ENCODE measurements around the gene C4B. TPM values are rescaled to one million over a fixed set of nuclear protein-coding genes. Genes with fewer than 3 reads are reported as not detected.
A peak's percentile ranks its signal among the peaks of the same experiment; 100 is the strongest.
"Not testable (repeated sequence)": the region's sequence is repeated elsewhere in the genome, so short reads cannot be mapped to it uniquely, and the experiment has no call there.

Gene C4B
- total and polyA plus RNA-seq, 7 experiments from 2014 or later: 0.59 to 8.5 (median 7.6) TPM; not detected in 1

- ATAC-seq: peak; percentile 83
- intact Hi-C loops (cut with micrococcal nuclease): no loop called here
- no peaks in the 10 kb centered on the region for H3K4me1 ChIP-seq (ENCODE audit: control insufficient read depth in 2 of 2, insufficient read depth in 2 of 2, low read length in 2 of 2)
- H3K27me3 ChIP-seq (ENCODE audit: control insufficient read depth in 2 of 2, insufficient read depth in 2 of 2, low read length in 2 of 2): no peaks in the 10 kb centered on the region
- peaks cover 0 to 2% (median 0%) of the 10 kb centered on the region in 5 donors for H3K27me3 Mint-ChIP-seq
- peak overlapping the region in 1 of 10 donors; percentile 38 for H3K4me3 Mint-ChIP-seq
- peak; percentile 6 to 76 (median 59) for DNase-seq
- H3K27ac ChIP-seq (ENCODE audit: low read depth, low read length): no peak overlapping the region
- peaks cover 0 to 6% (median 5%) of the 10 kb centered on the region in 7 donors for H3K4me1 Mint-ChIP-seq
- H3K9me3 ChIP-seq (ENCODE audit: control insufficient read depth in 2 of 3, low read length in 3 of 3): no peaks in the 10 kb centered on the region
- POLR2A ChIA-PET: no interaction called here
- CTCF ChIA-PET: interaction anchor here (0.5 to 1.6 kb wide), 3 partner anchors 10 to 832 kb away, joined by 3 to 5 read pairs (median 4); no protein-coding TSS in a partner anchor
- peaks cover 0 to 4% (median 0%) of the 10 kb centered on the region in 5 donors for H3K36me3 Mint-ChIP-seq
- H3K4me3 ChIP-seq (ENCODE audit: low read length): no peak overlapping the region
- H3K27ac Mint-ChIP-seq: no peak overlapping the region
- H3K9me3 Mint-ChIP-seq: no peaks in the 10 kb centered on the region
- no peaks in the 10 kb centered on the region for H3K36me3 ChIP-seq (ENCODE audit: control insufficient read depth in 2 of 3, insufficient read depth in 3 of 3, low read length in 3 of 3)
These were observed 33.5 kb downstream of the C4B start for GRCh38 chr6:32047855-32048766.

GRCh38 chr6:32049149-32049548 is 34.6 kb downstream of the C4B start:
- H3K4me3 Mint-ChIP-seq; H3K9me3 ChIP-seq (ENCODE audit: control insufficient read depth in 2 of 3, low read length in 3 of 3); H3K4me1 ChIP-seq (ENCODE audit: control insufficient read depth in 2 of 2, insufficient read depth in 2 of 2, low read length in 2 of 2); H3K27me3 ChIP-seq (ENCODE audit: control insufficient read depth in 2 of 2, insufficient read depth in 2 of 2, low read length in 2 of 2); DNase-seq; H3K9me3 Mint-ChIP-seq; H3K27ac ChIP-seq (ENCODE audit: low read depth, low read length); intact Hi-C loops (cut with micrococcal nuclease); H3K4me3 ChIP-seq (ENCODE audit: low read length); ATAC-seq; H3K27ac Mint-ChIP-seq; H3K4me1 Mint-ChIP-seq; H3K36me3 ChIP-seq (ENCODE audit: control insufficient read depth in 2 of 3, insufficient read depth in 3 of 3, low read length in 3 of 3); POLR2A ChIA-PET; H3K27me3 Mint-ChIP-seq; H3K36me3 Mint-ChIP-seq: not testable (repeated sequence)
- CTCF ChIA-PET: interaction anchor here (0.5 to 1.6 kb wide), 2 partner anchors 9 to 307 kb away, joined by 3 to 4 read pairs; no protein-coding TSS in a partner anchor

- ATAC-seq; DNase-seq; H3K4me1 ChIP-seq (ENCODE audit: control insufficient read depth in 2 of 2, insufficient read depth in 2 of 2, low read length in 2 of 2); H3K4me3 Mint-ChIP-seq; POLR2A ChIA-PET; H3K27me3 Mint-ChIP-seq; H3K4me1 Mint-ChIP-seq; H3K27ac ChIP-seq (ENCODE audit: low read depth, low read length); CTCF ChIA-PET; H3K9me3 ChIP-seq (ENCODE audit: control insufficient read depth in 2 of 3, low read length in 3 of 3); H3K27ac Mint-ChIP-seq; intact Hi-C loops (cut with micrococcal nuclease); H3K9me3 Mint-ChIP-seq; H3K36me3 Mint-ChIP-seq; H3K36me3 ChIP-seq (ENCODE audit: control insufficient read depth in 2 of 3, insufficient read depth in 3 of 3, low read length in 3 of 3); H3K4me3 ChIP-seq (ENCODE audit: low read length); H3K27me3 ChIP-seq (ENCODE audit: control insufficient read depth in 2 of 2, insufficient read depth in 2 of 2, low read length in 2 of 2): not testable (repeated sequence)
These were observed 35.1 kb downstream of the C4B start for GRCh38 chr6:32049736-32050135.

- no peak overlapping the region for H3K4me3 Mint-ChIP-seq
- peak overlapping the region in 1 of 9 donors; percentile 46 for H3K27ac Mint-ChIP-seq
- peaks cover 0 to 4% (median 0%) of the 10 kb centered on the region in 5 donors for H3K36me3 Mint-ChIP-seq
- Histone ChIP-seq H3K4me3 (ENCODE audit: low read length) (no peak overlapping the region), H3K9me3 (ENCODE audit: control insufficient read depth in 2 of 3, low read length in 3 of 3) (no peaks in the 10 kb centered on the region), H3K4me1 (ENCODE audit: control insufficient read depth in 2 of 2, insufficient read depth in 2 of 2, low read length in 2 of 2) (no peaks in the 10 kb centered on the region), H3K27me3 (ENCODE audit: control insufficient read depth in 2 of 2, insufficient read depth in 2 of 2, low read length in 2 of 2) (no peaks in the 10 kb centered on the region), H3K27ac (ENCODE audit: low read depth, low read length) (no peak overlapping the region), H3K36me3 (ENCODE audit: control insufficient read depth in 2 of 3, insufficient read depth in 3 of 3, low read length in 3 of 3) (no peaks in the 10 kb centered on the region)
- ChIA-PET CTCF (no interaction called here), POLR2A (no interaction called here)
- ATAC-seq: no peak
- peaks cover 0 to 2% (median 0%) of the 10 kb centered on the region in 5 donors for H3K27me3 Mint-ChIP-seq
- peaks cover 0 to 2% (median 0%) of the 10 kb centered on the region in 11 donors for H3K9me3 Mint-ChIP-seq
- H3K4me1 Mint-ChIP-seq: peaks cover 0 to 6% (median 5%) of the 10 kb centered on the region in 7 donors
- intact Hi-C loops (cut with micrococcal nuclease): no loop called here
- no peak for DNase-seq
These were observed 36.0 kb downstream of the C4B start for GRCh38 chr6:32050562-32050961.

GRCh38 chr6:32052626-32053025 is 38.0 kb downstream of the C4B start:
- H3K9me3 ChIP-seq (ENCODE audit: control insufficient read depth in 2 of 3, low read length in 3 of 3); H3K9me3 Mint-ChIP-seq; H3K4me3 Mint-ChIP-seq; H3K4me1 ChIP-seq (ENCODE audit: control insufficient read depth in 2 of 2, insufficient read depth in 2 of 2, low read length in 2 of 2); ATAC-seq; DNase-seq; H3K4me1 Mint-ChIP-seq; H3K27ac Mint-ChIP-seq; H3K36me3 ChIP-seq (ENCODE audit: control insufficient read depth in 2 of 3, insufficient read depth in 3 of 3, low read length in 3 of 3); H3K27me3 ChIP-seq (ENCODE audit: control insufficient read depth in 2 of 2, insufficient read depth in 2 of 2, low read length in 2 of 2); H3K36me3 Mint-ChIP-seq; H3K27me3 Mint-ChIP-seq; H3K27ac ChIP-seq (ENCODE audit: low read depth, low read length); intact Hi-C loops (cut with micrococcal nuclease); CTCF ChIA-PET; POLR2A ChIA-PET; H3K4me3 ChIP-seq (ENCODE audit: low read length): not testable (repeated sequence)

GRCh38 chr6:32053314-32053713 is 38.7 kb downstream of the C4B start:
- H3K4me3 ChIP-seq (ENCODE audit: low read length); H3K36me3 ChIP-seq (ENCODE audit: control insufficient read depth in 2 of 3, insufficient read depth in 3 of 3, low read length in 3 of 3); H3K36me3 Mint-ChIP-seq; H3K9me3 Mint-ChIP-seq; H3K27me3 Mint-ChIP-seq; H3K4me1 ChIP-seq (ENCODE audit: control insufficient read depth in 2 of 2, insufficient read depth in 2 of 2, low read length in 2 of 2); DNase-seq; H3K27me3 ChIP-seq (ENCODE audit: control insufficient read depth in 2 of 2, insufficient read depth in 2 of 2, low read length in 2 of 2); H3K4me3 Mint-ChIP-seq; H3K9me3 ChIP-seq (ENCODE audit: control insufficient read depth in 2 of 3, low read length in 3 of 3); CTCF ChIA-PET; ATAC-seq; POLR2A ChIA-PET; intact Hi-C loops (cut with micrococcal nuclease); H3K27ac Mint-ChIP-seq; H3K4me1 Mint-ChIP-seq; H3K27ac ChIP-seq (ENCODE audit: low read depth, low read length): not testable (repeated sequence)

GRCh38 chr6:32055756-32056155 is 41.2 kb downstream of the C4B start:
- H3K4me1 ChIP-seq (ENCODE audit: control insufficient read depth in 2 of 2, insufficient read depth in 2 of 2, low read length in 2 of 2); H3K36me3 Mint-ChIP-seq; H3K27me3 Mint-ChIP-seq; H3K27ac Mint-ChIP-seq; H3K36me3 ChIP-seq (ENCODE audit: control insufficient read depth in 2 of 3, insufficient read depth in 3 of 3, low read length in 3 of 3); POLR2A ChIA-PET; H3K27me3 ChIP-seq (ENCODE audit: control insufficient read depth in 2 of 2, insufficient read depth in 2 of 2, low read length in 2 of 2); ATAC-seq; intact Hi-C loops (cut with micrococcal nuclease); H3K4me3 ChIP-seq (ENCODE audit: low read length); H3K4me3 Mint-ChIP-seq; H3K9me3 Mint-ChIP-seq; H3K4me1 Mint-ChIP-seq; H3K27ac ChIP-seq (ENCODE audit: low read depth, low read length); DNase-seq; H3K9me3 ChIP-seq (ENCODE audit: control insufficient read depth in 2 of 3, low read length in 3 of 3): not testable (repeated sequence)
- CTCF ChIA-PET: interaction anchor here (0.8 kb wide), 1 partner anchor 103 kb away, joined by 4 read pairs; no protein-coding TSS in a partner anchor
